RWPE2 (cell line): Measurements from ENCODE around the gene STK32C.
"Not testable (repeated sequence)": the region's sequence is repeated elsewhere in the genome, so short reads cannot be mapped to it uniquely, and the experiment has no call there.

Experiments
- ATAC-seq: fragments of 200-7000 bp; cut with Tn5 transposase; 3 replicates; pipeline ENCODE4 v1.9.1; 2021; ENCODE audit warnings: low read depth
- DNase-seq: peaks from one replicate; pipeline ENCODE4 v3.0.0-alpha.2; 2020; ENCODE audit warnings: low spot score
- H3K27ac ChIP-seq: fragments of 450-650 bp; 2 replicates; pipeline ENCODE4 v1.5.1; 2017; ENCODE audit warnings: mild to moderate bottlenecking; ENCODE audit not compliant: poor library complexity, severe bottlenecking
- H3K27me3 ChIP-seq: fragments of 250-450 bp; sonication (Bioruptor Pico); 2 replicates; pipeline ENCODE4 v1.5.1; 2021; ENCODE audit warnings: mild to moderate bottlenecking, moderate library complexity; ENCODE audit not compliant: insufficient read depth, poor library complexity, severe bottlenecking
- H3K36me3 ChIP-seq: fragments of 250-450 bp; sonication (Bioruptor Pico); 2 replicates; pipeline ENCODE4 v1.5.1; 2020; ENCODE audit warnings: low read depth, mild to moderate bottlenecking, moderate library complexity
- H3K4me1 ChIP-seq: fragments of 250-450 bp; sonication (Bioruptor Pico); 2 replicates; pipeline ENCODE4 v1.5.1; 2021; ENCODE audit warnings: mild to moderate bottlenecking, moderate library complexity; ENCODE audit not compliant: insufficient read depth, poor library complexity, severe bottlenecking
- H3K4me3 ChIP-seq: fragments of 250-450 bp; sonication (Bioruptor Pico); 2 replicates; pipeline ENCODE4 v1.5.1; 2021; ENCODE audit warnings: mild to moderate bottlenecking, moderate library complexity; ENCODE audit not compliant: severe bottlenecking
- H3K9me3 ChIP-seq: fragments of 250-450 bp; sonication (Bioruptor Pico); 2 replicates; pipeline ENCODE4 v1.5.1; 2021; ENCODE audit warnings: mild to moderate bottlenecking, moderate library complexity; ENCODE audit not compliant: severe bottlenecking
- TF ChIP-seq, protein P1 (sequence below): fragments of 450-650 bp; IDR thresholded peaks from one replicate; pipeline ENCODE4 v1.5.1; 2017; ENCODE audit warnings: mild to moderate bottlenecking, moderate library complexity; ENCODE audit not compliant: poor library complexity, severe bottlenecking

Gene STK32C

DNA sequence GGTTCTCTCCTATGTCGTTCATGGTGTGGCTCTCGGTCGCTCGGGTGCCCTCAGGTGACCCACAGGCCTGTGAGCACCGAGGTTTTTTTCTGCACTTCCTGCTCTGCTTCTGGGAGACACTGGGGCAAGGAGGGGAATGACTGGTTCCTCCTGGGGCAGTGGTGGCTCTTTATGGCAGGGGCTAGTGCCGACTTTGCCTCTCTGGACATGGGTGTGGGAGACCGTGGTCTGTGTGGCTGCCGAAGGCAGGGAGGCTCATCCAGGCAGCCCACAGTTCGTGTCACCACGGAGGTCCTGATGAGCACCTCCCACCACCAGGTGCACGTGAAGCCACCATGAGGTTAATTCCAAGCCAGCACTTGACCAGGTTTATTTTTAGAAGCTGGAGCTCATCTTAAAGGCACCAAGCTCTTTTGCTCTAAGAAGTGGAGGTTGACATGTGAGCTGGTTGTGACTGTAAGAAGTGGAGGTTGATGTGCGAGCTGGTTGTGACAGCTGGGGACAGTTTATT lies 145.7 kb downstream of the STK32C start:
- Histone ChIP-seq H3K4me1 (no peaks in the 10 kb centered on the region), H3K27me3 (no peaks in the 10 kb centered on the region), H3K36me3 (no peaks in the 10 kb centered on the region), H3K4me3 (no peak overlapping the region), H3K9me3 (no peaks in the 10 kb centered on the region), H3K27ac (no peak overlapping the region)
- TF ChIP-seq, protein P1, sequence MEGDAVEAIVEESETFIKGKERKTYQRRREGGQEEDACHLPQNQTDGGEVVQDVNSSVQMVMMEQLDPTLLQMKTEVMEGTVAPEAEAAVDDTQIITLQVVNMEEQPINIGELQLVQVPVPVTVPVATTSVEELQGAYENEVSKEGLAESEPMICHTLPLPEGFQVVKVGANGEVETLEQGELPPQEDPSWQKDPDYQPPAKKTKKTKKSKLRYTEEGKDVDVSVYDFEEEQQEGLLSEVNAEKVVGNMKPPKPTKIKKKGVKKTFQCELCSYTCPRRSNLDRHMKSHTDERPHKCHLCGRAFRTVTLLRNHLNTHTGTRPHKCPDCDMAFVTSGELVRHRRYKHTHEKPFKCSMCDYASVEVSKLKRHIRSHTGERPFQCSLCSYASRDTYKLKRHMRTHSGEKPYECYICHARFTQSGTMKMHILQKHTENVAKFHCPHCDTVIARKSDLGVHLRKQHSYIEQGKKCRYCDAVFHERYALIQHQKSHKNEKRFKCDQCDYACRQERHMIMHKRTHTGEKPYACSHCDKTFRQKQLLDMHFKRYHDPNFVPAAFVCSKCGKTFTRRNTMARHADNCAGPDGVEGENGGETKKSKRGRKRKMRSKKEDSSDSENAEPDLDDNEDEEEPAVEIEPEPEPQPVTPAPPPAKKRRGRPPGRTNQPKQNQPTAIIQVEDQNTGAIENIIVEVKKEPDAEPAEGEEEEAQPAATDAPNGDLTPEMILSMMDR: no peak
- ATAC-seq (no peak), DNase-seq (no peak)

DNA sequence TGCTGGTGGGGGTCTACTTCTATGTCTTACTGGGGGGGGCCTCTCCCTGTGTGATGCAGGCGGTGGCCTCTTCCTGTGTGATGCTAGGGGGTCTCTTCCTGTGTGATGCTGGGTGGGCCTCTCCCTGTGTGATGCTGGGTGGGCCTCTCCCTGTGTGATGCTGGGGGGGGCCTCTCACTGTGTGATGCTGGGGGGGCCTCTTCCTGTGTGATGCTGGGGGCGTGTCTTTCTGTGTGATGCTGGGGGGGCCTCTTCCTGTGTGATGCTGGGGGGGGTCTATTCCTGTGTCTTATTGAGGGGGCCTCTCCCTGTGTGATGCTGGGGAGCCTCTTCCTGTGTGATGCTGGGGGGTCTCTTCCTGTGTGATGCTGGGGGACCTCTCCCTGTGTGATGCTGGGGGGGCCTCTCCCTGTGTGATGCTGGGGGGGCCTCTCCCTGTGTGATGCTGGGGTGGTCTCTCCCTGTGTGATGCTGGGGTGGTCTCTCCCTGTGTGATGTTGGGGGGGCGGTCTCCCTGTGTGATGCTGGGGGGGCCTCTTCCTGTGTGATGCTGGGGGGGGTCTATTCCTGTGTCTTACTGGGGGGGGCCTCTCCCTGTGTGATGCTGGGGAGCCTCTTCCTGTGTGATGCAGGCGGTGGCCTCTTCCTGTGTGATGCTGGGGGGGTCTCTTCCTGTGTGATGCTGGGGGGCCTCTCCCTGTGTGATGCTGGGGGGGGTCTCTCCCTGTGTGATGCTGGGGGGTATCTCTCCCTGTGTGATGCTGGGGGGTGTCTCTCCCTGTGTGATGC lies 146.7 kb downstream of the STK32C start:
- not testable (repeated sequence) for H3K27ac ChIP-seq, H3K27me3 ChIP-seq, H3K4me1 ChIP-seq, H3K36me3 ChIP-seq, DNase-seq, ATAC-seq, H3K9me3 ChIP-seq, H3K4me3 ChIP-seq

DNA sequence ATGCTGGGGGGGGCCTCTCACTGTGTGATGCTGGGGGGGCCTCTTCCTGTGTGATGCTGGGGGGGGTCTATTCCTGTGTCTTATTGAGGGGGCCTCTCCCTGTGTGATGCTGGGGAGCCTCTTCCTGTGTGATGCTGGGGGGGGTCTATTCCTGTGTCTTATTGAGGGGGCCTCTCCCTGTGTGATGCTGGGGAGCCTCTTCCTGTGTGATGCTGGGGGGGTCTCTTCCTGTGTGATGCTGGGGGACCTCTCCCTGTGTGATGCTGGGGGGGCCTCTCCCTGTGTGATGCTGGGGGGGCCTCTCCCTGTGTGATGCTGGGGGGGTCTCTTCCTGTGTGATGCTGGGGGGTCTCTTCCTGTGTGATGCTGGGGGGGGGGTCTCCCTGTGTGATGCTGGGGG lies 147.5 kb downstream of the STK32C start:
- not testable (repeated sequence) for H3K27me3 ChIP-seq, H3K27ac ChIP-seq, H3K4me3 ChIP-seq, ATAC-seq, H3K9me3 ChIP-seq, H3K4me1 ChIP-seq, DNase-seq, H3K36me3 ChIP-seq

DNA sequence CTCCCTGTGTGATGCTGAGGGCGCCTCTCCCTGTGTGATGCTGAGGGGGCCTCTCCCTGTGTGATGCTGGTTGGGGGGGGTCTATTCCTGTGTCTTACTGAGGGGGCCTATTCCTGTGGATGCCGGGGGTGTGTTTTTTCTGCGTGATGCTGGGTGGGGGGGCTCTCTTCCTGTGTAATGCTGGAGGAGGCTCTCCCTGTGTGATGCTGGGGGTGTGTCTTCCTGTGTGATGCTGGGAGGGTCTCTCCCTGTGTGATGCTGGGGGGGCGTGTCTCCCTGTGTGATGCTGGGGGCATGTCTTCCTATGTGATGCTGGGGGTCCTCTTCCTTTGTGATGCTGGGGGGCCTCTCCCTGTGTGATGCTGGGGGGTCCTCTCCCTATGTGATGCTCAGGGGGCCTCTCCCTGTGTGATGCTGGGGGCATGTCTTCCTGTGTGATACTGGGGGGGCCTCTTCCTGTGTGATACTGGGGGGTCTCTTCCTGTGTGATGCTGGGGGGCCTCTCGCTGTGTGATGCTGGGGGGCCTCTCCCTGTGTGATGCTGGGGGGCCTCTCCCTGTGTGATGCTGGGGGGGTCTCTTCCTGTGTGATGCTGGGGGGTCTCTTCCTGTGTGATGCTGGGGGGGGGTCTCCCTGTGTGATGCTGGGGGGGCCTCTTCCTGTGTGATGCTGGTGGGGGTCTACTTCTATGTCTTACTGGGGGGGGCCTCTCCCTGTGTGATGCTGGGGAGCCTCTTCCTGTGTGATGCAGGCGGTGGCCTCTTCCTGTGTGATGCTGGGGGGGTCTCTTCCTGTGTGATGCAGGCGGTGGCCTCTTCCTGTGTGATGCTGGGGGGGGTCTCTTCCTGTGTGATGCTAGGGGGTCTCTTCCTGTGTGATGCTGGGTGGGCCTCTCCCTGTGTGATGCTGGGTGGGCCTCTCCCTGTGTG lies 148.2 kb downstream of the STK32C start:
- ATAC-seq, H3K27me3 ChIP-seq, H3K36me3 ChIP-seq, H3K4me1 ChIP-seq, H3K9me3 ChIP-seq, H3K4me3 ChIP-seq, DNase-seq, H3K27ac ChIP-seq: not testable (repeated sequence)

DNA sequence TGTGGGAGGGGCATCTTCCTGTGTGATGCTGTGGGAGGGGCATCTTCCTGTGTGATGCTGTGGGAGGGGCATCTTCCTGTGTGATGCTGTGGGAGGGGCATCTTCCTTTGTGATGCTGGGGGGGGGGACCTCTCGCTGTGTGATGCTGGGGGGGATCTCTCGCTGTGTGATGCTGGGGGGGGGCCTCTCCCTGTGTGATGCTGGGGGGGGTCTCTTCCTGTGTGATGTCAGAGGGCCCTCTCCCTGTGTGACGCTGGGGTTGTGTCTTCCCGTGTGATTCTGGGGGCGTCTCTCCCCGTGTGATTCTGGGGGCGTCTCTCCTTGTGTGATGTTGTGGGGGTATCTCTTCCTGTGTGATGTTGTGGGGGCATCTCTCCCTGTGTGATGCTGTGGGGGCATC lies 148.9 kb downstream of the STK32C start:
- Histone ChIP-seq H3K27ac (no peak overlapping the region), H3K36me3 (no peaks in the 10 kb centered on the region), H3K9me3 (no peaks in the 10 kb centered on the region), H3K27me3 (no peaks in the 10 kb centered on the region), H3K4me1 (no peaks in the 10 kb centered on the region), H3K4me3 (no peak overlapping the region)
- DNase-seq (no peak), ATAC-seq (no peak)
- TF ChIP-seq, protein P1: no peak

DNA sequence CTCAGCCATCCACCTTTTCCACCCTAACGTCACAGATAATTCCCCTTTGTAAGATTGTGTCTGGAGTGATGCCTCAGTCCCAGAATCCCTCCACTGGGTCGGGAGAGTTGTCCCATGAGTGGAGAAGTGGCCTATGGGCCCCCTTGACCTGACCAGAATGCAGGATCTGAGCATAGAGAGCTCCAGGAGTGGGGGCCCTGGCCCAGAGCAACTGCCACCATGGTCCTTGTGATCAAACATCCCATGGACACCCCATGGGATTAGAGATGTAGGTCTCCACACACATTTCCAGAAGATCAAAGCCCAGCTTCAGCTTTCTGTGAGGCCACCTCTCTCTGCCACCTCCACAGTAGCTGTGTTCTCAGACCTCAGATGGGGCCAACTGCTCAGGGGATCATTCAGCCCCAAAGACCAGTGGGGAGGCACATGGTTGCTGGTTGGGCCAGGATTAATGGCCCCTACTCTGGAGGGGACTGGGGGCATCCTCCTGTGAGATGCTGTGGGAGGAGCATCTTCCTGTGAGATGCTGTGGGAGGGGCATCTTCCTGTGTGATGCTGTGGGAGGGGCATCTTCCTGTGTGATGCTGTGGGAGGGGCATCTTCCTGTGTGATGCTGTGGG lies 149.5 kb downstream of the STK32C start:
- DNase-seq (no peak), ATAC-seq (no peak)
- Histone ChIP-seq H3K9me3 (no peaks in the 10 kb centered on the region), H3K4me3 (no peak overlapping the region), H3K27ac (no peak overlapping the region), H3K27me3 (no peaks in the 10 kb centered on the region), H3K36me3 (no peaks in the 10 kb centered on the region), H3K4me1 (no peaks in the 10 kb centered on the region)
- TF ChIP-seq, protein P1: no peak
